CD4-positive, alpha-beta memory T cell (primary cell): ENCODE measurements around the gene MYO7B. TPM values are rescaled to one million over a fixed set of nuclear protein-coding genes. Genes with fewer than 3 reads are reported as not detected.
A peak's percentile ranks its signal among the peaks of the same experiment; 100 is the strongest.

Source experiments
- CTCF ChIA-PET: fragments of 350-600 bp; sonication (Branson Sonifier 250); formaldehyde crosslinking; loops from one replicate; lab custom pipeline; 2021; ENCODE audit warnings: inconsistent platforms; ENCODE audit not compliant: partially characterized antibody; lab: Charles Lee
- POLR2A ChIA-PET: fragments of 350-600 bp; sonication (Branson Sonifier 250); formaldehyde crosslinking; loops from one replicate; lab custom pipeline; 2021; ENCODE audit not compliant: partially characterized antibody; lab: Charles Lee
- DNase-seq, 5 donors: peaks; one replicate each; pipeline versions ENCODE4 v3.0.0 to v3.0.0-alpha.2; 2020 to 2022; ENCODE audit warnings: mixed read lengths in 1 of 5
- H3K27ac ChIP-seq: one replicate; pipeline ENCODE4 v1.7.0; 2013; ENCODE audit warnings: low read depth, low read length
- H3K27me3 ChIP-seq: 2 replicates; pipeline ENCODE4 v1.7.0; 2013; ENCODE audit warnings: mild to moderate bottlenecking, low read length, moderate library complexity; ENCODE audit not compliant: insufficient read depth
- H3K36me3 ChIP-seq: 2 replicates; pipeline ENCODE4 v1.7.0; 2013; ENCODE audit warnings: mild to moderate bottlenecking, low read length, moderate library complexity; ENCODE audit not compliant: insufficient read depth
- H3K4me1 ChIP-seq: 2 replicates; pipeline ENCODE4 v1.7.0; 2013; ENCODE audit warnings: mild to moderate bottlenecking, low read length, moderate library complexity; ENCODE audit not compliant: insufficient read depth
- H3K4me3 ChIP-seq, 2 donors: one replicate each; pipeline ENCODE4 v1.7.0; 2013; ENCODE audit warnings: low read length in 2 of 2, mild to moderate bottlenecking in 1 of 2
- H3K9me3 ChIP-seq, 2 donors: one replicate each; pipeline ENCODE4 v1.7.0; 2013; ENCODE audit warnings: low read length in 2 of 2, control low read depth in 1 of 2; ENCODE audit not compliant: control insufficient read depth in 1 of 2
- H3K27ac Mint-ChIP-seq, 7 donors: one replicate each; pipeline ENCODE4 v1.8.0; 2020 to 2021; ENCODE audit warnings: mixed read lengths in 7 of 7, mild to moderate bottlenecking in 6 of 7, inconsistent platforms in 3 of 7, moderate library complexity in 3 of 7
- H3K27me3 Mint-ChIP-seq, 2 donors: one replicate each; pipeline ENCODE4 v1.8.0; 2020 to 2021; ENCODE audit warnings: mixed read lengths in 2 of 2
- H3K36me3 Mint-ChIP-seq, 2 donors: one replicate each; pipeline ENCODE4 v1.8.0; 2020 to 2021; ENCODE audit warnings: mixed read lengths in 2 of 2, inconsistent platforms in 1 of 2, mild to moderate bottlenecking in 1 of 2
- H3K4me1 Mint-ChIP-seq, 4 donors: one replicate each; pipeline ENCODE4 v1.8.0; 2020 to 2021; ENCODE audit warnings: mixed read lengths in 4 of 4, mild to moderate bottlenecking in 1 of 4
- H3K4me3 Mint-ChIP-seq, 8 donors: one replicate each; pipeline ENCODE4 v1.8.0; 2020 to 2021; ENCODE audit warnings: mixed read lengths in 8 of 8, mild to moderate bottlenecking in 7 of 8, moderate library complexity in 6 of 8, inconsistent platforms in 3 of 8
- H3K9me3 Mint-ChIP-seq, 8 donors: one replicate each; pipeline ENCODE4 v1.8.0; 2020 to 2021; ENCODE audit warnings: mixed read lengths in 8 of 8, mild to moderate bottlenecking in 5 of 8, inconsistent platforms in 3 of 8, moderate library complexity in 1 of 8
- intact Hi-C: fragments of 100-400 bp; cut with micrococcal nuclease; formaldehyde crosslinking; loops from one replicate; pipeline ENCODE4 v1.15.1; 2023
- polyA plus RNA-seq, 2 donors: library from polyadenylated mRNA; unstranded; fragments of 300-500 nt; fragmentation: Illumina TruSeq; gene quantifications; one replicate each; pipeline ENCODE4 v1.2.3, GENCODE V29; 2021
- total RNA-seq, 2 experiments: library from RNA; stranded (reverse); gene quantifications; one replicate each; pipeline ENCODE4 v1.2.3, GENCODE V29; 2021

MYO7B gene
- total and polyA plus RNA-seq, 4 experiments from 2014 or later = not detected

GRCh38 chr2:127674241-127675209 is 139.0 kb downstream of the MYO7B start:
- H3K27ac ChIP-seq = no peak overlapping the region
- H3K36me3 Mint-ChIP-seq = no peaks in the 10 kb centered on the region
- H3K9me3 Mint-ChIP-seq = peaks cover 0 to 6% (median 0%) of the 10 kb centered on the region in 8 donors
- no peaks in the 10 kb centered on the region for H3K36me3 ChIP-seq
- H3K4me1 Mint-ChIP-seq = peaks cover 2 to 13% (median 6%) of the 10 kb centered on the region in 4 donors
- H3K27ac Mint-ChIP-seq = peak overlapping the region in 1 of 7 donors; percentile 72
- CTCF ChIA-PET = no interaction called here
- peak overlapping the region; percentile 52 to 83 (median 79) for H3K4me3 Mint-ChIP-seq
- H3K4me1 ChIP-seq = peaks cover 4% of the 10 kb centered on the region
- peak in 3 of 5 donors; percentile 11 to 15 (median 14) for DNase-seq
- H3K27me3 ChIP-seq = peaks cover 10% of the 10 kb centered on the region
- H3K9me3 ChIP-seq = no peaks in the 10 kb centered on the region
- peaks cover 38 to 44% of the 10 kb centered on the region in 2 donors for H3K27me3 Mint-ChIP-seq
- POLR2A ChIA-PET = interaction anchor here (0.7 kb wide), 1 partner anchor 28 kb away, joined by 3 read pairs; no protein-coding TSS in a partner anchor
- intact Hi-C loops = no loop called here
- H3K4me3 ChIP-seq = peak overlapping the region in 1 of 2 donors; percentile 19

GRCh38 chr2:127675331-127676261 is 140.1 kb downstream of the MYO7B start, which contains the start of gene LIMS2:
Gene LIMS2 (minus strand): TSS chr2:127675530. CDS start chr2:127675024, 506 bp downstream.
- Histone ChIP-seq H3K27ac (no peak within 1 kb of the TSS), H3K4me3 (peak within 1 kb of the TSS in 1 of 2 donors; percentile 19), H3K4me1 (peaks cover 4% of the 10 kb centered on the region), H3K27me3 (peaks cover 10% of the 10 kb centered on the region), H3K9me3 (no peaks in the 10 kb centered on the region), H3K36me3 (no peaks in the 10 kb centered on the region)
- Mint-ChIP-seq H3K36me3 (no peaks in the 10 kb centered on the region), H3K4me1 (peaks cover 2 to 13% (median 6%) of the 10 kb centered on the region in 4 donors), H3K4me3 (peak within 1 kb of the TSS; percentile 72 to 86 (median 80)), H3K27ac (peak within 1 kb of the TSS in 1 of 7 donors; percentile 72), H3K9me3 (peaks cover 0 to 2% (median 0%) of the 10 kb centered on the region in 8 donors), H3K27me3 (peaks cover 32 to 38% of the 10 kb centered on the region in 2 donors)
- CTCF ChIA-PET = interaction anchor here (1.2 to 1.8 kb wide), 2 partner anchors 19 to 24 kb away, joined by 3 to 4 read pairs; no protein-coding TSS in a partner anchor
- DNase-seq = no peak
- POLR2A ChIA-PET = no interaction called here
- intact Hi-C loops = no loop called here

GRCh38 chr2:127676906-127677305 is 141.4 kb downstream of the MYO7B start:
- no peak overlapping the region for H3K4me3 ChIP-seq
- Mint-ChIP-seq H3K4me3 (peak overlapping the region in 1 of 8 donors; percentile 29), H3K27me3 (peaks cover 32 to 35% of the 10 kb centered on the region in 2 donors), H3K36me3 (no peaks in the 10 kb centered on the region), H3K4me1 (peaks cover 2 to 13% (median 6%) of the 10 kb centered on the region in 4 donors), H3K9me3 (peaks cover 0 to 2% (median 0%) of the 10 kb centered on the region in 8 donors), H3K27ac (no peak overlapping the region)
- POLR2A ChIA-PET = no interaction called here
- no peaks in the 10 kb centered on the region for H3K36me3 ChIP-seq
- H3K27me3 ChIP-seq = peaks cover 10% of the 10 kb centered on the region
- H3K27ac ChIP-seq = no peak overlapping the region
- DNase-seq = no peak
- CTCF ChIA-PET = interaction anchor here (1.8 kb wide), 1 partner anchor 25 kb away, joined by 4 read pairs; no protein-coding TSS in a partner anchor
- peaks cover 4% of the 10 kb centered on the region for H3K4me1 ChIP-seq
- intact Hi-C loops = no loop called here
- H3K9me3 ChIP-seq = no peaks in the 10 kb centered on the region

- Mint-ChIP-seq H3K27me3 (peaks cover 24 to 28% of the 10 kb centered on the region in 2 donors), H3K9me3 (peaks cover 0 to 2% (median 0%) of the 10 kb centered on the region in 8 donors), H3K4me3 (no peak overlapping the region), H3K4me1 (peaks cover 2 to 13% (median 7%) of the 10 kb centered on the region in 4 donors), H3K27ac (no peak overlapping the region), H3K36me3 (no peaks in the 10 kb centered on the region)
- H3K9me3 ChIP-seq = no peaks in the 10 kb centered on the region
- H3K36me3 ChIP-seq = no peaks in the 10 kb centered on the region
- CTCF ChIA-PET = no interaction called here
- POLR2A ChIA-PET = no interaction called here
- H3K4me3 ChIP-seq = no peak overlapping the region
- DNase-seq = no peak
- H3K27ac ChIP-seq = no peak overlapping the region
- intact Hi-C loops = no loop called here
- peaks cover 4% of the 10 kb centered on the region for H3K4me1 ChIP-seq
- H3K27me3 ChIP-seq = peaks cover 9% of the 10 kb centered on the region
Measured at GRCh38 chr2:127678531-127678930, 143.0 kb downstream of the MYO7B start.

- no peaks in the 10 kb centered on the region for H3K9me3 ChIP-seq
- H3K36me3 ChIP-seq = no peaks in the 10 kb centered on the region
- Mint-ChIP-seq H3K36me3 (no peaks in the 10 kb centered on the region), H3K27ac (no peak overlapping the region), H3K9me3 (peaks cover 0 to 2% (median 0%) of the 10 kb centered on the region in 8 donors), H3K4me3 (no peak overlapping the region), H3K27me3 (peaks cover 23% of the 10 kb centered on the region in 2 donors), H3K4me1 (peaks cover 2 to 13% (median 7%) of the 10 kb centered on the region in 4 donors)
- intact Hi-C loops = no loop called here
- peaks cover 4% of the 10 kb centered on the region for H3K4me1 ChIP-seq
- ChIA-PET POLR2A (no interaction called here), CTCF (no interaction called here)
- peaks cover 4% of the 10 kb centered on the region for H3K27me3 ChIP-seq
- no peak overlapping the region for H3K27ac ChIP-seq
- no peak overlapping the region for H3K4me3 ChIP-seq
- DNase-seq = no peak
Measured at GRCh38 chr2:127678991-127679390, 143.5 kb downstream of the MYO7B start.

GRCh38 chr2:127679680-127680361 is 144.3 kb downstream of the MYO7B start:
- H3K4me3 Mint-ChIP-seq = no peak overlapping the region
- peaks cover 0 to 7% (median 4%) of the 10 kb centered on the region in 4 donors for H3K4me1 Mint-ChIP-seq
- Histone ChIP-seq H3K9me3 (no peaks in the 10 kb centered on the region), H3K4me1 (no peaks in the 10 kb centered on the region), H3K4me3 (no peak overlapping the region), H3K27me3 (no peaks in the 10 kb centered on the region), H3K27ac (no peak overlapping the region), H3K36me3 (no peaks in the 10 kb centered on the region)
- intact Hi-C loops = no loop called here
- H3K36me3 Mint-ChIP-seq = no peaks in the 10 kb centered on the region
- H3K27me3 Mint-ChIP-seq = peaks cover 18 to 19% of the 10 kb centered on the region in 2 donors
- H3K27ac Mint-ChIP-seq = no peak overlapping the region
- POLR2A ChIA-PET = no interaction called here
- CTCF ChIA-PET = no interaction called here
- no peak for DNase-seq
- peaks cover 0 to 2% (median 0%) of the 10 kb centered on the region in 8 donors for H3K9me3 Mint-ChIP-seq
